ENCODE data around the gene OR6Q1. TPM values are rescaled to one million over a fixed set of nuclear protein-coding genes. Genes with fewer than 3 reads are reported as not detected.

Gene OR6Q1
- total and polyA plus RNA-seq, 2 experiments from 2014 or later: not detected

- TF ChIP-seq ZNF462 (CRISPR knock-in tag; IDR thresholded peaks at IDR 0.05) (no peak), STAT1 (IDR thresholded peaks at IDR 0.05; ENCODE audit: unreplicated experiment) (no peak)
Measured at GRCh38 chr11:58000699-58001098, 30.1 kb upstream of the OR6Q1 start (continued).

DNA sequence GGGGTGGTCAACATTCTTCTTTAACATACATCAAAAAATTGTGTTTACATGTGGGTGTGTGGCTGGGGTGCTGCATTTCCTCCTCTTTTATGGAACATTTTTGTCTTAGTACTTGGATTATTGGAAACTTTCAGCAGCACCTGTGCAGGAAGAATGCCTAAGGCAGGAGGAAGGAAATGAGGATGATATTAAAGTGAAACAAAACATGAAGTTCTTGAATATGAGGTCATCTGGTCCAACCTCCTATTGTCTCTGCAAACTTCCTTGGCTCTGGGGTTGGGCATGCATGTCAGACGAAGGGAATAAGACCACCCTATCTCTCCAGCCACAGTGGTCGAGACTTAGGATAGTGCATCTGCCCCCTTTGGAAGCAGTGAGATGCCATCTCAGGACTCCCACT, 27.7 kb upstream of the OR6Q1 start:
- Histone ChIP-seq H3K27ac (ENCODE audit: low read depth) (no peak overlapping the region), H2AFZ (no peak overlapping the region), H3K4me2 (no peak overlapping the region), H3F3A (replicated peaks; ENCODE audit: low read depth) (no peaks in the 10 kb centered on the region), H3K4me1 (ENCODE audit: insufficient read depth) (no peaks in the 10 kb centered on the region), H3K4me3 (no peak overlapping the region), H3K79me2 (replicated peaks; ENCODE audit: insufficient read depth) (no peaks in the 10 kb centered on the region), H3K9me2 (ENCODE audit: insufficient read depth) (peaks cover 7% of the 10 kb centered on the region), H3K27me3 (ENCODE audit: insufficient read depth) (no peaks in the 10 kb centered on the region), H4K20me1 (replicated peaks; ENCODE audit: insufficient read depth) (no peaks in the 10 kb centered on the region), H3K36me3 (ENCODE audit: insufficient read depth) (no peaks in the 10 kb centered on the region)
- peaks cover 4% of the 10 kb centered on the region; the same call in 2 of the 3 replicates for H3K4me1 Mint-ChIP-seq
- peaks cover 7% of the 10 kb centered on the region; the same call in 2 of the 3 replicates for H3K36me3 Mint-ChIP-seq (ENCODE audit: low read depth)
- H3K9me3 Mint-ChIP-seq: peaks cover 15% of the 10 kb centered on the region
- no peak overlapping the region for H3K27ac Mint-ChIP-seq
- no peak for DNase-seq (ENCODE audit: low spot score)
- ATAC-seq: no peak
- peaks cover 4% of the 10 kb centered on the region for H3K27me3 Mint-ChIP-seq (ENCODE audit: insufficient read depth, low read depth, poor library complexity)
- TF ChIP-seq ZNF114 (CRISPR knock-in tag; IDR thresholded peaks at IDR 0.05) (no peak), NANOG (IDR thresholded peaks at IDR 0.05; ENCODE audit: borderline replicate concordance) (no peak), ZNF331 (CRISPR knock-in tag; IDR thresholded peaks at IDR 0.05; ENCODE audit: low read depth) (no peak), EZH2phosphoT487 (IDR thresholded peaks at IDR 0.05; ENCODE audit: unreplicated experiment) (no peak), JUNB (IDR thresholded peaks at IDR 0.05; ENCODE audit: unreplicated experiment) (no peak), CREB1 (CRISPR knock-in tag; IDR thresholded peaks at IDR 0.05; ENCODE audit: low read depth) (no peak), REST (IDR thresholded peaks at IDR 0.05; ENCODE audit: unreplicated experiment) (no peak), POLR2AphosphoS5 (IDR thresholded peaks at IDR 0.05; ENCODE audit: low read depth) (no peak), ETS1 (IDR thresholded peaks at IDR 0.05) (no peak), STAT1 (IDR thresholded peaks at IDR 0.05; ENCODE audit: unreplicated experiment) (no peak)
- TF ChIP-seq, protein P1, sequence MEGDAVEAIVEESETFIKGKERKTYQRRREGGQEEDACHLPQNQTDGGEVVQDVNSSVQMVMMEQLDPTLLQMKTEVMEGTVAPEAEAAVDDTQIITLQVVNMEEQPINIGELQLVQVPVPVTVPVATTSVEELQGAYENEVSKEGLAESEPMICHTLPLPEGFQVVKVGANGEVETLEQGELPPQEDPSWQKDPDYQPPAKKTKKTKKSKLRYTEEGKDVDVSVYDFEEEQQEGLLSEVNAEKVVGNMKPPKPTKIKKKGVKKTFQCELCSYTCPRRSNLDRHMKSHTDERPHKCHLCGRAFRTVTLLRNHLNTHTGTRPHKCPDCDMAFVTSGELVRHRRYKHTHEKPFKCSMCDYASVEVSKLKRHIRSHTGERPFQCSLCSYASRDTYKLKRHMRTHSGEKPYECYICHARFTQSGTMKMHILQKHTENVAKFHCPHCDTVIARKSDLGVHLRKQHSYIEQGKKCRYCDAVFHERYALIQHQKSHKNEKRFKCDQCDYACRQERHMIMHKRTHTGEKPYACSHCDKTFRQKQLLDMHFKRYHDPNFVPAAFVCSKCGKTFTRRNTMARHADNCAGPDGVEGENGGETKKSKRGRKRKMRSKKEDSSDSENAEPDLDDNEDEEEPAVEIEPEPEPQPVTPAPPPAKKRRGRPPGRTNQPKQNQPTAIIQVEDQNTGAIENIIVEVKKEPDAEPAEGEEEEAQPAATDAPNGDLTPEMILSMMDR (conservative IDR thresholded peaks at IDR 0.05; ENCODE audit: low read depth in 2 of 2): no peak
- no peak overlapping the region for H3K4me3 Mint-ChIP-seq

Measured in GM23338 (cell line).